BJ (cell line): ENCODE data around the gene OR10A5. TPM values are rescaled to one million over a fixed set of nuclear protein-coding genes. Genes with fewer than 3 reads are reported as not detected.
"Not testable (repeated sequence)": the region's sequence is repeated elsewhere in the genome, so short reads cannot be mapped to it uniquely, and the experiment has no call there.

Experiments used
- CTCF ChIA-PET: fragments of 350-600 bp; formaldehyde crosslinking; extraction: SDS; loops from one replicate; lab custom pipeline; 2021; ENCODE audit warnings: antibody characterized with exemption, inconsistent platforms; lab: Yijun Ruan, JAX
- POLR2A ChIA-PET: fragments of 300-600 bp; sonication (Branson Sonifier 250); formaldehyde crosslinking; extraction: SDS; loops from one replicate; lab custom pipeline; 2021; ENCODE audit warnings: antibody characterized with exemption; lab: Charles Lee
- DNase-seq: peaks from one replicate; pipeline ENCODE4 v3.0.0-alpha.2; 2011; ENCODE audit warnings: low read depth
- H3K27me3 ChIP-seq: 2 replicates; pipeline ENCODE4 v1.6.0; 2011; ENCODE audit warnings: low read length; ENCODE audit not compliant: control insufficient read depth, insufficient read depth
- H3K36me3 ChIP-seq: 2 replicates; pipeline ENCODE4 v1.5.1; 2011; ENCODE audit warnings: low read length; ENCODE audit not compliant: control insufficient read depth, insufficient read depth
- H3K4me3 ChIP-seq: 2 replicates; pipeline ENCODE4 v1.5.1; 2011; ENCODE audit warnings: low read depth, mild to moderate bottlenecking, control low read depth, low read length
- CTCF ChIP-seq: IDR thresholded peaks from 2 replicates; pipeline ENCODE4 v1.5.1; 2011; ENCODE audit warnings: low read depth, mild to moderate bottlenecking, control low read depth, inconsistent platforms, low read length, moderate library complexity; ENCODE audit not compliant: insufficient read depth
- polyA plus RNA-seq: library from polyadenylated mRNA; depleted of rRNA; stranded (reverse); fragments of >200 nt; gene quantifications from 2 replicates; pipeline ENCODE4 v1.2.3, GENCODE V29; 2011

OR10A5 gene
- polyA plus RNA-seq, 1 experiment: not detected

- Histone ChIP-seq H3K4me3 (no peak overlapping the region), H3K36me3 (no peaks in the 10 kb centered on the region), H3K27me3 (no peaks in the 10 kb centered on the region)
- no peak for DNase-seq
- POLR2A ChIA-PET: no interaction called here
- TF ChIP-seq CTCF: no peak
- CTCF ChIA-PET: no interaction called here
Measured at GRCh38 chr11:6850526-6850925, 5.0 kb downstream of the OR10A5 start.

GRCh38 chr11:6854801-6855200, 9.3 kb downstream of the OR10A5 start:
- DNase-seq, H3K36me3 ChIP-seq, H3K27me3 ChIP-seq, POLR2A ChIA-PET, H3K4me3 ChIP-seq: not testable (repeated sequence)
- CTCF ChIA-PET: interaction anchor here (1.3 kb wide), 1 partner anchor 42 kb away, joined by 5 read pairs; no protein-coding TSS in a partner anchor

GRCh38 chr11:6855971-6856541, 10.6 kb downstream of the OR10A5 start:
- TF ChIP-seq CTCF: no peak
- H3K36me3 ChIP-seq: no peaks in the 10 kb centered on the region
- no peak for DNase-seq
- CTCF ChIA-PET: interaction anchor here (1.3 kb wide), 1 partner anchor 44 kb away, joined by 5 read pairs; no protein-coding TSS in a partner anchor
- H3K4me3 ChIP-seq: no peak overlapping the region
- POLR2A ChIA-PET: interaction anchor here (0.6 kb wide), 1 partner anchor 16 kb away, joined by 3 read pairs; no protein-coding TSS in a partner anchor
- no peaks in the 10 kb centered on the region for H3K27me3 ChIP-seq

GRCh38 chr11:6856871-6857270, 11.4 kb downstream of the OR10A5 start:
- POLR2A ChIA-PET: no interaction called here
- no peaks in the 10 kb centered on the region for H3K27me3 ChIP-seq
- H3K4me3 ChIP-seq: no peak overlapping the region
- no peak for TF ChIP-seq CTCF
- H3K36me3 ChIP-seq: no peaks in the 10 kb centered on the region
- CTCF ChIA-PET: no interaction called here
- no peak for DNase-seq

- CTCF ChIA-PET: interaction anchor here (0.9 to 1.3 kb wide), 3 partner anchors 17 to 29 kb away, joined by 3 read pairs; no protein-coding TSS in a partner anchor
- POLR2A ChIA-PET: no interaction called here
- no peak for DNase-seq
- no peak within 1 kb of the TSS for H3K4me3 ChIP-seq
- H3K27me3 ChIP-seq: no peaks in the 10 kb centered on the region
- no peak for TF ChIP-seq CTCF
- no peaks in the 10 kb centered on the region for H3K36me3 ChIP-seq
Measured at GRCh38 chr11:6862961-6863360, 17.5 kb downstream of the OR10A5 start, which contains the start of gene OR10A2. Gene OR10A2 (plus strand): TSS chr11:6863057. CDS start chr11:6869755, 6,698 bp downstream.
